TTC549 (cell line): ENCODE results near the gene LPCAT3.

Experiments used
- FAIRE-seq: peaks from 2 replicates; lab custom pipeline; 2012; peaks lifted over from hg19 to GRCh38; lab: Jason Lieb, UNC

Gene LPCAT3

GRCh38 chr12:6998715-6999451 lies 19.4 kb downstream of the LPCAT3 start:
- FAIRE-seq: no peak

GRCh38 chr12:6996040-6996441 lies 22.2 kb downstream of the LPCAT3 start:
- no peak for FAIRE-seq

- FAIRE-seq: no peak
Observed at GRCh38 chr12:6987956-6988553, 30.2 kb downstream of the LPCAT3 start.

GRCh38 chr12:6982532-6982931 lies 35.7 kb downstream of the LPCAT3 start:
- no peak for FAIRE-seq

GRCh38 chr12:6981152-6982052 lies 36.9 kb downstream of the LPCAT3 start:
- no peak for FAIRE-seq

- FAIRE-seq: no peak
Observed at GRCh38 chr12:6980740-6981139, 37.5 kb downstream of the LPCAT3 start.

GRCh38 chr12:6980075-6980474 lies 38.2 kb downstream of the LPCAT3 start:
- no peak for FAIRE-seq

GRCh38 chr12:6979453-6979852 lies 38.8 kb downstream of the LPCAT3 start:
- FAIRE-seq: no peak

- FAIRE-seq: no peak
Observed at GRCh38 chr12:6979021-6979420, 39.3 kb downstream of the LPCAT3 start.

GRCh38 chr12:6978611-6979011 lies 39.7 kb downstream of the LPCAT3 start:
- no peak for FAIRE-seq

- FAIRE-seq: no peak
Observed at GRCh38 chr12:6978188-6978587, 40.1 kb downstream of the LPCAT3 start.

- FAIRE-seq: no peak
Observed at GRCh38 chr12:6977653-6978052, 40.6 kb downstream of the LPCAT3 start.

GRCh38 chr12:6975297-6976032 lies 42.8 kb downstream of the LPCAT3 start:
- no peak for FAIRE-seq

GRCh38 chr12:6974180-6974579 lies 44.1 kb downstream of the LPCAT3 start:
- no peak for FAIRE-seq

- FAIRE-seq: no peak
Observed at GRCh38 chr12:6970096-6970527, 48.2 kb downstream of the LPCAT3 start.

- no peak for FAIRE-seq
Observed at GRCh38 chr12:6968426-6968825, 49.9 kb downstream of the LPCAT3 start.

GRCh38 chr12:6967651-6968100 lies 50.6 kb downstream of the LPCAT3 start:
- FAIRE-seq: no peak

- no peak for FAIRE-seq
Observed at GRCh38 chr12:6966351-6966750, 51.9 kb downstream of the LPCAT3 start.

GRCh38 chr12:6965714-6966113 lies 52.6 kb downstream of the LPCAT3 start:
- no peak for FAIRE-seq

- FAIRE-seq: no peak
Observed at GRCh38 chr12:6965026-6965661, 53.1 kb downstream of the LPCAT3 start.

GRCh38 chr12:6964605-6965025 lies 53.7 kb downstream of the LPCAT3 start:
- no peak for FAIRE-seq
